Measurements from ENCODE around the gene MRPL12. TPM values are rescaled to one million over a fixed set of nuclear protein-coding genes. Genes with fewer than 3 reads are reported as not detected.
A peak's percentile ranks its signal among the peaks of the same experiment; 100 is the strongest.

MRPL12 gene
- total and polyA plus RNA-seq, 10 donors, result 36.2 to 160 (median 52.2) TPM

DNA sequence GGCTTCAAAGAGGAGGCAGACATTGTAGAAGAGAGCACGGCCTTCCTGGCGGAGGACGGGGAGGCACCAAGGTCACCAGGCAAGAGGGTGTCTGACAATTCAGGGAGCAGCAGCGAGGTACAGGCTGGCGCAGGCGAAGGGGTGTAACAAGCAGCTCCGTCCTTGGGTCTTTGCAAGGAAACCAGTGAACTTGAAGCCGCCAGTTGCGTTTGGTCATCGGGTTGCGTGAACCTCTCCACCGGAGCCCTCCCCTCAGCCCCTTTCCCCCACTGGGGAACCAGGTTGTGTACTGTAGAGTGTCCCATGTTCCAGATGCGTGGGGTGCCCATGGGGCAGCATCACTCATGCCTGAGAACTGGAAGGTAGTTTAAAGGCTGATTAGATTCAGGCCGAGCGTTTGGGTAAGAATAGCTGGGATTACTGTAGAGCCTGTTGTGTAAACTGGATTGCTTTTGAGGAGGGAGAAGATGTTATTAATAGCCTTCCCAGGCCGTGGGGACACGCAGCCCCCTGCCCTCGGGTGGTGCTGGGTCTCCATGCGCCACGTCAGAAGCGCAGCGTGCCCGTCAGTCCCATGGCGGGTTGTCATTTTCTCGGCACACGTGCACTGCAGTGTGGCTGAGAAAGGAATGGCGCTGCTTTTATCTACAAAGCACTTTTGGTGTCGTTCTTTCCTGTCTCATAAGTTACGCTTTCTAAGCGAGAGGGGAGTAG, 2.5 kb downstream of the MRPL12 start:
- Histone ChIP-seq H3K4me3 (no peak overlapping the region), H3K4me1 (peaks cover 28 to 56% (median 44%) of the 10 kb centered on the region in 6 donors), H3K9me3 (no peaks in the 10 kb centered on the region), H3K27me3 (replicated peaks in 1 of 7) (no peaks in the 10 kb centered on the region), H3K27ac (no peak overlapping the region), H3K36me3 (peaks cover 0 to 62% (median 43%) of the 10 kb centered on the region in 6 donors)
- peak; percentile 59 for DNase-seq
- 92 to 96% (median 94%) methylated on average over 30 of the region's 30 CpGs for WGBS, 5 donors
- intact Hi-C loops (cut with DNase I; ENCODE audit: low total_unique reads), result no loop called here
- no peak for TF ChIP-seq POLR2A (IDR thresholded peaks at IDR 0.05)
- TF ChIP-seq, protein P1, sequence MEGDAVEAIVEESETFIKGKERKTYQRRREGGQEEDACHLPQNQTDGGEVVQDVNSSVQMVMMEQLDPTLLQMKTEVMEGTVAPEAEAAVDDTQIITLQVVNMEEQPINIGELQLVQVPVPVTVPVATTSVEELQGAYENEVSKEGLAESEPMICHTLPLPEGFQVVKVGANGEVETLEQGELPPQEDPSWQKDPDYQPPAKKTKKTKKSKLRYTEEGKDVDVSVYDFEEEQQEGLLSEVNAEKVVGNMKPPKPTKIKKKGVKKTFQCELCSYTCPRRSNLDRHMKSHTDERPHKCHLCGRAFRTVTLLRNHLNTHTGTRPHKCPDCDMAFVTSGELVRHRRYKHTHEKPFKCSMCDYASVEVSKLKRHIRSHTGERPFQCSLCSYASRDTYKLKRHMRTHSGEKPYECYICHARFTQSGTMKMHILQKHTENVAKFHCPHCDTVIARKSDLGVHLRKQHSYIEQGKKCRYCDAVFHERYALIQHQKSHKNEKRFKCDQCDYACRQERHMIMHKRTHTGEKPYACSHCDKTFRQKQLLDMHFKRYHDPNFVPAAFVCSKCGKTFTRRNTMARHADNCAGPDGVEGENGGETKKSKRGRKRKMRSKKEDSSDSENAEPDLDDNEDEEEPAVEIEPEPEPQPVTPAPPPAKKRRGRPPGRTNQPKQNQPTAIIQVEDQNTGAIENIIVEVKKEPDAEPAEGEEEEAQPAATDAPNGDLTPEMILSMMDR (IDR thresholded peaks at IDR 0.05 in 8 of 11, conservative IDR thresholded peaks at IDR 0.05 in 3 of 11), result no peak
- no peak for TF ChIP-seq POLR2AphosphoS5 (IDR thresholded peaks at IDR 0.05)

DNA sequence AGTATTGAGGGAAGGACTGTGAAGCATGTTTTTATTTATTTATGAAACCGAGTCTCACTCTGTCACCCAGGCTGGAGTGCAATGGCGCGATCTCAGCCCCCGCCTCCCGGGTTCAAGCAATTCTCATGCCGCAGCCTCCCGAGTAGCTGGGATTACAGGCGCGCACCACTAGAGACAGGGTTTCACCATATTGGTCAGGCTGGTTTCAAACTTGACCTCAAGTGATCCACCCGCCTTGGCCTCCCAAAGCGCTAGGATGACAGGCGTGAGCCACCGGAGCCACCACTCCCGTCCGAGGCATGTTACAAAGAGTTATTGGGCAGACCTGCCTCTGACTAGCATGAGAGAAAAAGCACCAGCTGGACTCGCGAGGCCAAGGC, 3.1 kb downstream of the MRPL12 start:
- Histone ChIP-seq H3K27ac (no peak overlapping the region), H3K27me3 (replicated peaks in 1 of 7) (no peaks in the 10 kb centered on the region), H3K9me3 (no peaks in the 10 kb centered on the region), H3K4me1 (peaks cover 30 to 56% (median 44%) of the 10 kb centered on the region in 6 donors), H3K4me3 (no peak overlapping the region), H3K36me3 (peaks cover 0 to 57% (median 37%) of the 10 kb centered on the region in 6 donors)
- DNase-seq, result peak; percentile 58
- intact Hi-C loops (cut with DNase I; ENCODE audit: low total_unique reads), result no loop called here
- TF ChIP-seq, protein P1 (IDR thresholded peaks at IDR 0.05 in 8 of 11, conservative IDR thresholded peaks at IDR 0.05 in 3 of 11), result no peak
- TF ChIP-seq POLR2A (IDR thresholded peaks at IDR 0.05), result no peak
- TF ChIP-seq POLR2AphosphoS5 (IDR thresholded peaks at IDR 0.05), result peak in 1 of 3 donors; percentile 3
- 92 to 98% (median 95%) methylated on average over 17 of the region's 17 CpGs for WGBS, 5 donors

DNA sequence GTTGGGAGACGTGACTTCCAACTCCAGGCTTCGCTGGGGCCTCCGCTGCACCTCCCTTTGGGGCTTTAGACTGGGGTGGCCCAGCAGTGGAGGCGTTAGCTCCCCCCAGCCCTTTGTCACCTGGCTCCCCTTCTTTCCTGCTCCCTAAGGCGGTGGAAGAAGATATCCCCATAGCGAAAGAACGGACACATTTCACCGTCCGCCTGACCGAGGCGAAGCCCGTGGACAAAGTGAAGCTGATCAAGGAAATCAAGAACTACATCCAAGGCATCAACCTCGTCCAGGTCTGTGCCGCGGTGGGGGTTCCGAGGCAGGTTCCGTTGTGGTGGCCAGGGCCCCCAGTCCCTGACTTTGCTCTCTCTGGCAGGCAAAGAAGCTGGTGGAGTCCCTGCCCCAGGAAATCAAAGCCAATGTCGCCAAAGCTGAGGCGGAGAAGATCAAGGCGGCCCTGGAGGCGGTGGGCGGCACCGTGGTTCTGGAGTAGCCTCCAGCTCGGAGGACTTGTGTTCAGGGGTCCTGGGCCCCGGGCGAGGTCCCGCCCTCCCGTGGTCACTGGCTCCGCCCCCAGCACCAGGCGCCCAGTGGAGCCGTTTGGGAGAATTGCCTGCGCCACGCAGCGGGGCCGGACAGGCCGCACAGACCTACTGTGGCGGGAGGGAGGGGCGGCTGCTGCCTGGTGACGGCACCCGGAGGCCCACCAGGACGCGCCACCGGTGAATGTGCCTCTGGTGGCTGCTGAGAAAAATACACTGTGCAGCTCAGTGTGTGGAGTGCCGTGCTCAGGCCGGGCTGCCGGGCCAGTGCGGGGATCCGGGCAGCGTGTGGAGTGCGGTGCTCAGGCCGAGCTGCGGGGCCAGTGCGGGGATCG, 3.8 kb downstream of the MRPL12 start:
- DNase-seq, result peak; percentile 67
- TF ChIP-seq, protein P1 (IDR thresholded peaks at IDR 0.05 in 8 of 11, conservative IDR thresholded peaks at IDR 0.05 in 3 of 11), result no peak
- TF ChIP-seq POLR2A (IDR thresholded peaks at IDR 0.05), result no peak
- TF ChIP-seq POLR2AphosphoS5 (IDR thresholded peaks at IDR 0.05), result peak in 1 of 3 donors; percentile 51
- H3K4me3 ChIP-seq, result no peak overlapping the region
- WGBS, 5 donors, result 91 to 96% (median 93%) methylated on average over 36 to 54 of the region's 54 CpGs
- no peak overlapping the region for H3K27ac ChIP-seq
- H3K36me3 ChIP-seq, result peaks cover 0 to 49% (median 31%) of the 10 kb centered on the region in 6 donors
- intact Hi-C loops (cut with DNase I; ENCODE audit: low total_unique reads), result no loop called here
- no peaks in the 10 kb centered on the region for H3K27me3 ChIP-seq (replicated peaks in 1 of 7)
- H3K4me1 ChIP-seq, result peaks cover 28 to 56% (median 43%) of the 10 kb centered on the region in 6 donors
- no peaks in the 10 kb centered on the region for H3K9me3 ChIP-seq
